GM19025 (cell line): ENCODE results near the gene ACTN2.
"Not testable (repeated sequence)": the region's sequence is repeated elsewhere in the genome, so short reads cannot be mapped to it uniquely, and the experiment has no call there.

Experiments
- ATAC-seq: cut with Tn5 transposase; IDR thresholded peaks from one replicate; pipeline ENCODE4 v1.9.1; 2021; ENCODE audit warnings: mild to moderate bottlenecking, low read depth, moderate library complexity; ENCODE audit not compliant: unreplicated experiment

The ACTN2 gene

DNA sequence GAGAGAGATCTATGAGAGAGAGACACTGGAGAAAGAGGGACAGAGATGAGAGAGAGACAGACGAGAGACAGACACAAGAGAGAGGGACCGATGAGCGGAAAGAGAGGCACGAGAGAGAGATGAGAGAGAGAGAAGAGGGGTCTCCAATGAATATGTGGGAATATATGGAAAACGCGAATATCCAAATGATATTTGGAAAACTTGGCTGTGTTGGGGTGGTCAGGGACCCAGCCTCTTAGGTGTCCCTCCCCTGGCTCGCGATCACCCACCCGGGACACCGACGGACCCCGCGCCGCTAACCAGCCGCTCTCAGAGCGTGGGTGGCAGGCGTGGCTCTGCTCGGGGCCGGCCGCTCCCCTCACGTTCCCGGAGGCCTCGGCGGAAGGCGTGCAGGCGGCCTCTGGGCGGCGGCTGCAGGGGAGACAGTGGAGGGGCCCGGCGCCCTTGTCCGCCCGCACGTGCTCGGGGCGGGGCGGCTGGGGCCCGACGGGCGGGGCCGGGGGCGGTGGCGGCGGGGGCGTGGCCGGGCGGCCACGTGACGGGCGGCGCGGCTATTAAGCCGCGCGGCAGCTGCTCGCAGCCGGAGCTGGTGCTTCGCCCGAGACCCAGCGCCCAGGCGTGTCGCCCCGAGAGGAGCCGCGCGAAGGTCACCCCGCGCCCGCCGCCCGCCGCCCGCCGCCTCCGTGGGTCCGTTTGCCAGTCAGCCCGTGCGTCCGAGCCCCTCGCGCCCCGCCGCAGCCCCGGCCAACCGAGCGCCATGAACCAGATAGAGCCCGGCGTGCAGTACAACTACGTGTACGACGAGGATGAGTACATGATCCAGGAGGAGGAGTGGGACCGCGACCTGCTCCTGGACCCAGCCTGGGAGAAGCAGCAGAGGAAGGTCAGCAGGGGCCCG lies at the start of gene ACTN2:
Gene ACTN2, plus strand, starts transcription at position 583 of the 898 bp plus-strand sequence. Its CDS starts 175 bp downstream, at position 758.
- ATAC-seq, result peak; percentile 79

DNA sequence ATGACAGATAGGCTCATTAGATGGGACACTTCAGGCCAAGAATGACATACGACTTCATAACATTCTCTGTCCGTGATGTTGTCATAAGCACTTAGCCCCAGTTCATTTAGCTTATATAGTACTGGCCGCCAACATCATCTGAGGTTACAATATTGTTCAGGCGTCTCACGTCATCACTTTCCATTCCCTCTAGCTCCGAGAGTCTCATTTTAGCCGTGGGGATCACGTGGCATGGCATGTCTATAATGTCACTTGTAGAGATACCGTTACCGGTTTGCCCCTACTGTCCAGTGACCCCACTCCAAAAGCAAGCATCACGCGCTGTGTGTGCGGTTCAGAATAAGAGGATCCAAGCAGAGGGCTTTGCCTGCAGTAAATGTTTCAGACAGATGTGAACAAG lies 47.4 kb upstream of the ACTN2 start:
- ATAC-seq, result no peak

DNA sequence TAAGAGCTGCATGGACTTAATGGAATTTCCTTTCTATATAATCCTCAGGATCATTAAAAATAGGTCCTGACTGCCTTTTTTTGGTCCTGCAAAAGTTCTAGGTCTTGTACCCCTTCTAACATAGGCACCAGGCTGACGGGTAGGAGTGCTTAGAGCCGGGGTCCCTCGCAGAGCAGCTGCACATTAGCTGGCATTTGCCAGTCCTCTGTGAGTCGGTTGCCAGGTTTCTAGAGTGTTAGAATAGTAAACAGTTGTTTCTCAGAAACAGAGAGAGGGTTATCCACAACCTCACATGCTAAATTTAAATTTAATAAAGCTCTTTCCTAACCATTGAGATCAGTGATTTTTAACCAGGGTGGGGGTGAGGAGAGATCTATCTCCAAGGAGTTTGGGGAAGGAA lies 46.6 kb upstream of the ACTN2 start:
- ATAC-seq, result no peak

GRCh38 chr1:236642763-236643162 lies 43.5 kb upstream of the ACTN2 start:
- ATAC-seq, result no peak

DNA sequence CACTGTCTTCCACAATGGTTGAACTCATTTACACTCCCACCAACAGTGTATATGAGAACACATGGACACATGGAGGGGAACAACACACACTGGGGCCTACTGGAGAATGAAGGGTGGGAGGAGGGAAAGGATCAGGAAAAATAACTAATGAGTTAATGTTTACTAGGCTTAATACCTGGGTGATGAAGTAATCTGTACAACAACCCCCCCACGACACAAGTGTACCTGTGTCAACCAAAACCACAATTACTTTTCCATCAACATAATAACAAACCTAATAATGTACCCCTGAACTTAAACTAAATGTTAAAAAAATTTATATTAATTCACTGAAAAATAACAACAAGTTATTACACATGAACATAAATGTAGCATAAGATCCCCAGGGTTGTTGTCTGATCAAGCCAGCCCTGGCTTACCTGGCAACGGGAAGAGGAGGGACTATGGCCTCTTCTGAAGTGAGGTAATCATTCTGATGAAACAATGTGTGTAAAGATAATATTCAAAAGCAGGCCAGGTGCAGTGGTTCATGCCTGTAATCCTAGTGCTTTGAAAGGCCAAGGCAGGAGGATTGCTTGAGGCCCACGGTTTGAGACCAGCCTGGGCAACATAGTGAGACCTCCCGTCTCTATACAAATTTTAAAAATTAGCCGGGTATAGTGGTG lies 41.2 kb upstream of the ACTN2 start:
- no peak for ATAC-seq

DNA sequence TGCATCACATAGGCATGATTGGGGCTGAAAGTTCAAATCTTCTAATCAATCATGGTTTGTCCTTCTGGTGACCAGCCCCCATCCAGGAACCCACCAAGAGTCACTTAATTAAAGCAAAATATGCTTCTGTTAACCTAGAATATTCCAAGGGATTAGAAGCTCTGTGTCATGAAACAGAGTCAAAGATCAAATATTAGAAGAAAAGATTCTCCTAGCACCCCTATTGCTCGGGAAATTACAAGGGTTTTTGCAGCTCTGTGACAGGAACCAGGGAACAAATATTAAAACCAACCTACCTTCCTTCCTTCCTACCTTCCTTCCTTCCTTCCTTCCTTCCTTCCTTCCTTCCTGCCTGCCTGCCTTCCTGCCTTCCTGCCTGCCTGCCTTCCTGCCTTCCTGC lies 31.8 kb upstream of the ACTN2 start:
- no peak for ATAC-seq

- ATAC-seq, result no peak
Observed at GRCh38 chr1:236654957-236655356, 31.3 kb upstream of the ACTN2 start.

DNA sequence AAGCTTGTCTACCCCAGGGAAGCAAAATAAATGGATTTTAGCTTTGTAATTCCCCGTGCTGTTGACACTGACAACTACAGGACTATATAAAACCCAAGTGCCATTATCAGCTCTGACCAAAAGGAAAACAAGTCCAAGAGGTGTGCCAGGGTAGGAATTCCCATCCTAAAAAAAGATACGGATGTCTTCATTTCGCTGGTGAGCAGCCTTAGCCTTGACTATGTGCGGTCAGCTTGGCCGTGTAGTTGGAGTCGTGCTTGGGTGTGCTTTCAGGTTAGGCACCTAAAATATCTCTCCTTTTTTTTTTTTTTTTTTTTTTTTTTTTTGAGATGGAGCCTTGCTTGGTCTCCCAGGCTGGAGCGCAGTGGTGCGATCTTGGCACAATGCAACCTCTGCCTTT lies 28.9 kb upstream of the ACTN2 start:
- no peak for ATAC-seq

GRCh38 chr1:236659792-236660587 lies 26.3 kb upstream of the ACTN2 start:
- no peak for ATAC-seq

- ATAC-seq, result no peak
Observed at GRCh38 chr1:236663934-236664333, 22.4 kb upstream of the ACTN2 start.

- not testable (repeated sequence) for ATAC-seq
Observed at GRCh38 chr1:236668909-236669308, 17.4 kb upstream of the ACTN2 start.

GRCh38 chr1:236670060-236670459 lies 16.2 kb upstream of the ACTN2 start:
- no peak for ATAC-seq

GRCh38 chr1:236673289-236673919 lies 12.9 kb upstream of the ACTN2 start:
- ATAC-seq, result no peak

DNA sequence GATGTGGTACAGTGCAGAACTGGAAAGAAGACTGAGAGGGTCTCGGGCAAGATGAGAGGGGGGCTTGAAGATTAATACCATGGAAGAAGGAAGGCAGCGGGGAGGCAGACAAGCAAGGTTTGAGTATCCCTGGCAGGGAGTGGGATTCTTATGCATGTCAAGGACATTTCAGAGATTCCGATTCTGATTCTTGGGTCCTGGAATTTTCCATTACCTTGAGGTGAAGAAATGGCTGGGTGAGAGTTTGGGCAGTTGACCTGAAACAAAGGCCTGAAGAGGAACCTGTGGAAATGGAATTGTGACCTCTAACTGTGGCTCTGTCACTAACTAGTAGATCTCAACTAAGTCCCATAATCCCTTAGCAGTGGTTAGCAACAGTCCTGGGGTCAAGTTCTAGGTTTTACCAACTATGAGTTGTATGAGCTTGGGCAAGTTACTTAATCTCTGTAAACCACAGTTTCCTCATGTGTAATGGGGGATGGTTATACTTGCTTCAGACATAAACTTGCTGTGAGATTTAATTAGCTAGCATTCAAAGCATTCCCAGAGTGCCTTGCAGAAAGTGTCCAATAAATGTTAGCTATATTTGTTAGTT lies 8.6 kb upstream of the ACTN2 start:
- no peak for ATAC-seq

GRCh38 chr1:236681219-236681618 lies 5.1 kb upstream of the ACTN2 start:
- no peak for ATAC-seq

GRCh38 chr1:236685205-236685916 lies 938 bp upstream of the ACTN2 start:
- no peak for ATAC-seq

- no peak for ATAC-seq
Observed at GRCh38 chr1:236686815-236687160, 489 bp downstream of the ACTN2 start.

- ATAC-seq, result no peak
Observed at GRCh38 chr1:236687273-236687672, 974 bp downstream of the ACTN2 start.

DNA sequence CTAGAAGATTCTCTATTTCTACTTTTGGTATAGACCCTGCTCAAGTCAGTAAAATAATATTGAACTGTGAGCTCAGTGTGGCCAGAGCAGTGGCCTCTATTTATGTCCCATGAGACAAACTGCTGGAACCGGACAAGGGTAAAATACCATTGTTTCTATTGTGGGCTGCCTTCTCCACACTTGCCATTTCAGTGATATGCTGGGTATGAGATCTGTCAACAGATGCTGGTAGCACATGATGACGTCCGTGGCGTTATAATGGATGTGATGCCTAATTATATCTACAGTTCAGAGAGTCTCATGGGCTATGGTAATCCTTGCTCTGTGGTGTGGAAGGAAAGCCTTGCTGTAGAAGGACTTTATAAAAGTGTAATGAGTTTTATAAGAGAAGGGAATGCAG lies 2.4 kb downstream of the ACTN2 start:
- no peak for ATAC-seq
